GM12872 (cell line): ENCODE data around the gene ATP2B3.

Experiments
- CTCF ChIP-seq: IDR thresholded peaks from 3 replicates; pipeline ENCODE4 v1.5.1; 2011; ENCODE audit warnings: low read depth, mild to moderate bottlenecking, low read length, moderate library complexity; ENCODE audit not compliant: insufficient read depth

ATP2B3 gene

GRCh38 chrX:153582896-153583295 lies 65.5 kb downstream of the ATP2B3 start:
- TF ChIP-seq CTCF = no peak

GRCh38 chrX:153583433-153583832 lies 66.0 kb downstream of the ATP2B3 start:
- TF ChIP-seq CTCF = no peak

- no peak for TF ChIP-seq CTCF
Observed at GRCh38 chrX:153585827-153586226, 68.4 kb downstream of the ATP2B3 start.

GRCh38 chrX:153587342-153587741 lies 69.9 kb downstream of the ATP2B3 start:
- no peak for TF ChIP-seq CTCF

GRCh38 chrX:153588021-153588781 lies 70.8 kb downstream of the ATP2B3 start:
- TF ChIP-seq CTCF = no peak

- no peak for TF ChIP-seq CTCF
Observed at GRCh38 chrX:153588782-153589446, 71.5 kb downstream of the ATP2B3 start.

GRCh38 chrX:153590961-153591956 lies 73.8 kb downstream of the ATP2B3 start:
- TF ChIP-seq CTCF = no peak
